ENCODE data around the gene CTSG.
"Not testable (repeated sequence)": the region's sequence is repeated elsewhere in the genome, so short reads cannot be mapped to it uniquely, and the experiment has no call there.

CTSG gene

GRCh38 chr14:24576182-24576581, at the start of gene CTSG:
CTSG (minus strand) TSS chr14:24576250; CDS start chr14:24576223, 27 bp downstream.
- DNase-seq = no peak

- DNase-seq = no peak
Observed at GRCh38 chr14:24613747-24614146, 37.7 kb upstream of the CTSG start.

GRCh38 chr14:24613241-24613640, 37.2 kb upstream of the CTSG start:
- DNase-seq = no peak

- no peak for DNase-seq
Observed at GRCh38 chr14:24612196-24612595, 36.1 kb upstream of the CTSG start.

GRCh38 chr14:24609655-24610344, 33.8 kb upstream of the CTSG start, which contains the start of gene GZMH:
GZMH (minus strand) TSS chr14:24609685; CDS start chr14:24609613, 72 bp downstream.
- no peak for DNase-seq

GRCh38 chr14:24607635-24608514, 31.8 kb upstream of the CTSG start:
- DNase-seq = no peak

- DNase-seq = no peak
Observed at GRCh38 chr14:24607081-24607480, 31.0 kb upstream of the CTSG start.

- no peak for DNase-seq
Observed at GRCh38 chr14:24606297-24606696, 30.2 kb upstream of the CTSG start.

GRCh38 chr14:24605435-24606190, 29.6 kb upstream of the CTSG start:
- DNase-seq = no peak

- no peak for DNase-seq
Observed at GRCh38 chr14:24597403-24597802, 21.4 kb upstream of the CTSG start.

GRCh38 chr14:24595073-24595808, 19.2 kb upstream of the CTSG start:
- DNase-seq = no peak

GRCh38 chr14:24591004-24591403, 15.0 kb upstream of the CTSG start:
- not testable (repeated sequence) for DNase-seq

GRCh38 chr14:24584402-24584801, 8.4 kb upstream of the CTSG start:
- not testable (repeated sequence) for DNase-seq

GRCh38 chr14:24578558-24578957, 2.5 kb upstream of the CTSG start:
- no peak for DNase-seq

GRCh38 chr14:24576771-24577170, 721 bp upstream of the CTSG start:
- no peak for DNase-seq

GRCh38 chr14:24574206-24574774, 1.8 kb downstream of the CTSG start:
- no peak for DNase-seq

GRCh38 chr14:24566318-24566717, 9.7 kb downstream of the CTSG start:
- no peak for DNase-seq

- no peak for DNase-seq
Observed at GRCh38 chr14:24565766-24566165, 10.3 kb downstream of the CTSG start.

GRCh38 chr14:24563505-24563904, 12.5 kb downstream of the CTSG start:
- DNase-seq = no peak

- DNase-seq = no peak
Observed at GRCh38 chr14:24556756-24557155, 19.3 kb downstream of the CTSG start.

GRCh38 chr14:24549064-24549463, 27.0 kb downstream of the CTSG start:
- DNase-seq = not testable (repeated sequence)

GRCh38 chr14:24542346-24542936, 33.6 kb downstream of the CTSG start:
- no peak for DNase-seq
